Subcutaneous abdominal adipose tissue (tissue), 5 donors: Measurements from ENCODE around the gene RAN.
A peak's percentile ranks its signal among the peaks of the same experiment; 100 is the strongest.
"Not testable (repeated sequence)": the region's sequence is repeated elsewhere in the genome, so short reads cannot be mapped to it uniquely, and the experiment has no call there.

Experiments
- H3K27ac ChIP-seq: one replicate; pipeline ENCODE4 v1.7.0; 2013; ENCODE audit warnings: low read depth, mild to moderate bottlenecking, inconsistent platforms, low read length, moderate library complexity
- H3K27me3 ChIP-seq, 5 donors: one replicate each; pipeline ENCODE4 v1.7.0; 2013; ENCODE audit warnings: low read length in 5 of 5, inconsistent platforms in 1 of 5; ENCODE audit not compliant: control insufficient read depth in 5 of 5, insufficient read depth in 4 of 5
- H3K36me3 ChIP-seq, 5 donors: one replicate each; pipeline ENCODE4 v1.7.0; 2013; ENCODE audit warnings: low read length in 5 of 5; ENCODE audit not compliant: control insufficient read depth in 5 of 5, insufficient read depth in 5 of 5
- H3K4me1 ChIP-seq, 5 donors: one replicate each; pipeline ENCODE4 v1.7.0; 2013; ENCODE audit warnings: low read length in 5 of 5, mild to moderate bottlenecking in 3 of 5, moderate library complexity in 1 of 5; ENCODE audit not compliant: control insufficient read depth in 5 of 5, insufficient read depth in 5 of 5
- H3K4me3 ChIP-seq, 5 donors: one replicate each; pipeline ENCODE4 v1.7.0; 2013; ENCODE audit warnings: low read length in 5 of 5, low read depth in 1 of 5
- H3K9ac ChIP-seq, 5 donors: one replicate each; pipeline ENCODE4 v1.7.0; 2013; ENCODE audit warnings: low read length in 5 of 5, mild to moderate bottlenecking in 4 of 5, moderate library complexity in 3 of 5
- H3K9me3 ChIP-seq, 5 donors: one replicate each; pipeline ENCODE4 v1.7.0; 2013; ENCODE audit warnings: low read length in 5 of 5; ENCODE audit not compliant: control insufficient read depth in 5 of 5
- donor health status: healthy.
- donor health status: healthy.
- donor health status: healthy.
- donor health status: healthy.
- donor health status: healthy.

RAN gene

DNA sequence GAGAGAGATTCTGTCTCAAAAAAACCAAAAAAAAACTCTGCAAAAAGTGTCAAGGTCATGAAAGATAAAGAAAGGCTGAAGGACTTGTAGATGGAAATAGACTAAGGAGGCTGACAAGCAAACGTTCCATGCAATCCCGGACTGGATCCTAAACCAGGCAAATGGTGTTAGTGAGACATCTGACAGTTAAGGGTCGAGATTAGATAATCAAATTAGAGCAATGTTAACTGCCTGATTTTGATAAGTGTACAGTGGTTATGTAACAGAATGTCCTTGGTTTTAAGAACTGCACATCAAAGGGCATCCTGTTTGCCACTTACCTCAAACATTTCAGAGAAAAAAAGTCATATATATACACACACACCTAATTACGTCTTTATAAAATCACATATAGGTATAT, 3.5 kb upstream of the RAN start:
- no peak overlapping the region for H3K4me3 ChIP-seq
- no peaks in the 10 kb centered on the region for H3K27me3 ChIP-seq
- no peaks in the 10 kb centered on the region for H3K9me3 ChIP-seq
- peaks cover 0 to 3% (median 0%) of the 10 kb centered on the region in 5 donors for H3K36me3 ChIP-seq
- no peak overlapping the region for H3K27ac ChIP-seq
- H3K9ac ChIP-seq: no peak overlapping the region
- H3K4me1 ChIP-seq: peaks cover 2 to 23% (median 19%) of the 10 kb centered on the region in 5 donors

- peak overlapping the region in 4 of 5 donors; percentile 28 to 80 (median 73) for H3K9ac ChIP-seq
Measured at GRCh38 chr12:130870442-130871285, 1.2 kb upstream of the RAN start.

DNA sequence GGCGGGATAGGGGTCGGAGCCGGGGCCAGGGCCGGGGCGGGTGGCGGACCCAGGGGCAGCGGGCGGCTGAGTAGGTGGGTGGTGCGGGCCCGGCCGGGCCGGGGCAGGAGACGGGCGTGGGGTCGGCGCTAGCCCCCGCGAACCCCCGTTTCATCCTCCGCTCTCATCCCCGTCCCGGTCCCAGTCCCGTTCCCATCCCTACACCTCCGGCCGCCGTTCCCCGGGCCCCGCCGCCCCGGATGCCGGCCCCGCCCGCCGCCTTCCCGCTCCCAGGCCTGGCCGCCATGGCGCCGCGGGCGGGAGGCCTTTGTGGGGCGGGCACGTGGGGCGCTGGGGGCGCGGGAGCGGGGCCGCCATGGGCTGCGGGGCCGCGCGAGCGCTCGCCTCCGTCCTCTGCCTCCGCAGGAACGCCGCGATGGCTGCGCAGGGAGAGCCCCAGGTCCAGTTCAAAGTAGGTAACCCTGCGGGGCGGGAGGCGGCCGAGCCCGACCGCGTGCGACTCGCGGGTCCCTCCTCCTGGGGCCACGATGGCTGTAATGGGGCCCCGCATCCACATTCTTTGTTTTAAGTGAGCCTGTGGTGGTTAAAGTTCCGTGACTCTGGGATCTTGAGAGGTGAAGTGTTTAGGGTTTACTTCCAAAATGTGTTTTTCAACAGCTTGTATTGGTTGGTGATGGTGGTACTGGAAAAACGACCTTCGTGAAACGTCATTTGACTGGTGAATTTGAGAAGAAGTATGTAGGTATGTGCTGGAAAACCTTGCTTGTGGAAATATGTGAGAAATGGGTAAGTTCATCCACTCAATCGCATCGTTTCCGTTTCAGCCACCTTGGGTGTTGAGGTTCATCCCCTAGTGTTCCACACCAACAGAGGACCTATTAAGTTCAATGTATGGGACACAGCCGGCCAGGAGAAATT, 572 bp downstream of the RAN start:
- peak overlapping the region; percentile 69 to 82 (median 75) for H3K4me3 ChIP-seq
- peaks cover 2 to 28% (median 25%) of the 10 kb centered on the region in 5 donors for H3K4me1 ChIP-seq
- peak overlapping the region; percentile 21 to 84 (median 80) for H3K9ac ChIP-seq
- peak overlapping the region; percentile 35 for H3K27ac ChIP-seq
- H3K9me3 ChIP-seq: no peaks in the 10 kb centered on the region
- no peaks in the 10 kb centered on the region for H3K27me3 ChIP-seq
- H3K36me3 ChIP-seq: peaks cover 21 to 42% (median 34%) of the 10 kb centered on the region in 5 donors

More at GRCh38 chr12:130870442-130871285, 1.2 kb upstream of the RAN start:
- peaks cover 6 to 25% (median 20%) of the 10 kb centered on the region in 5 donors for H3K36me3 ChIP-seq
- no peaks in the 10 kb centered on the region for H3K27me3 ChIP-seq
- peak overlapping the region; percentile 89 for H3K27ac ChIP-seq
- no peaks in the 10 kb centered on the region for H3K9me3 ChIP-seq
- peak overlapping the region; percentile 57 to 72 (median 66) for H3K4me3 ChIP-seq
- H3K4me1 ChIP-seq: peaks cover 2 to 28% (median 25%) of the 10 kb centered on the region in 5 donors

DNA sequence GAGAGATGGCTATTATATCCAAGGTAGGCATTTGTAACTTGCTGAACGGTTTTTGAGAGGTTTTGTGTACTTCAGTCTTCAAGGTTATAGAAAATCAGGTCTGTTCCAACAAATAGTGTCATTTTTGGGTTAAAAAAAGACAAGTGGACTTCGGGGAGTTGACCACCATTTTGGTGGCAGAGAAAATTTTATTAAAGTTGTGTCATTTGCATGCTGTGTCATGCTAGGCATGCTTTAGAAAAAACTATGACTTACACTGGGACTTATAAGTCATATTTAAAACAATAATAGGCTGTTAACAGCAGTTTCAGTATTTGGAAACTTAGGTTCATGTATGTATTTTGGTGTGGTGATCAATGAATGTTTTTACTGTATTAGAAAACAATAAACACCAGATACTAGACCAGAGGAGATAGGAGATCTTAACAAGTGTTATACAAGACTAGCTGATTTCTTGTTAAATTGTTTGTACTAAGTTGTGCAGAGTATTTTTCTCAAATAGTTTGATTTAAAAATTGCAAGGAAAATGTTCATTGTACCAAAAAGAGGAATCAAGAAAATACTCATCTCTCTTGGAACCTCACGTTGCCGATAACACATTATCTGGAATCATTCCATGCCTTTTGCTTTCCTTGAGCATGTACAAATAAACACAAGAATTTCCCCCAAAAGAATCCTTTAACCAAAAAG, 1.4 kb downstream of the RAN start:
- peak overlapping the region; percentile 69 to 82 (median 75) for H3K4me3 ChIP-seq
- H3K27me3 ChIP-seq: no peaks in the 10 kb centered on the region
- peaks cover 2 to 28% (median 25%) of the 10 kb centered on the region in 5 donors for H3K4me1 ChIP-seq
- H3K9me3 ChIP-seq: no peaks in the 10 kb centered on the region
- H3K27ac ChIP-seq: no peak overlapping the region
- peak overlapping the region in 4 of 5 donors; percentile 68 to 84 (median 82) for H3K9ac ChIP-seq
- peaks cover 22 to 43% (median 34%) of the 10 kb centered on the region in 5 donors for H3K36me3 ChIP-seq

DNA sequence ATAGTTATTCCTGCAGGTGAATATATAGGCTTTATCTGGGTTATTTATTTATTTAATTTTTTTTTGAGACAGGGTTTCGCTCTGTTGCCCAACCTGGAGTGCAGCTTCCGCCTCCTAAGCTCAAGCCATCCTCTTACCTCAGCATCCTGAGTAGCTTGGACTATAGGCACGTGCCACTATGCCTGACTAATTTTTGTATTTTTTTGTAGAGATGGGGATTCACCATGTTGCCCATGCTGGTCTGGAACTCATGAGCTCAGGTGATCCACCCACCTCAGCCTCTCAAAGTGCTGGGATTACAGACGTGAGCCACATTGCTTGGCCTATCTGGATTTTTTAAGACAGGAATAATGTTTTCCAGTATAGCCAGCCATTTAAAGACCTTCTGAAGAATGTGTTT, 2.0 kb downstream of the RAN start:
- peak overlapping the region in 1 of 5 donors; percentile 7 for H3K9ac ChIP-seq
- H3K9me3 ChIP-seq: no peaks in the 10 kb centered on the region
- H3K4me3 ChIP-seq: peak overlapping the region in 1 of 5 donors; percentile 82
- no peaks in the 10 kb centered on the region for H3K27me3 ChIP-seq
- H3K4me1 ChIP-seq: peaks cover 2 to 28% (median 25%) of the 10 kb centered on the region in 5 donors
- peaks cover 22 to 43% (median 34%) of the 10 kb centered on the region in 5 donors for H3K36me3 ChIP-seq
- no peak overlapping the region for H3K27ac ChIP-seq

GRCh38 chr12:130874696-130875095, 2.8 kb downstream of the RAN start:
- Histone ChIP-seq H3K27ac (no peak overlapping the region), H3K4me1 (peaks cover 2 to 28% (median 25%) of the 10 kb centered on the region in 5 donors), H3K9ac (no peak overlapping the region), H3K9me3 (no peaks in the 10 kb centered on the region), H3K36me3 (peaks cover 22 to 43% (median 34%) of the 10 kb centered on the region in 5 donors), H3K4me3 (no peak overlapping the region), H3K27me3 (no peaks in the 10 kb centered on the region)

- peaks cover 0 to 3% (median 0%) of the 10 kb centered on the region in 5 donors for H3K27me3 ChIP-seq
Measured at GRCh38 chr12:130875193-130875592, 3.3 kb downstream of the RAN start.

DNA sequence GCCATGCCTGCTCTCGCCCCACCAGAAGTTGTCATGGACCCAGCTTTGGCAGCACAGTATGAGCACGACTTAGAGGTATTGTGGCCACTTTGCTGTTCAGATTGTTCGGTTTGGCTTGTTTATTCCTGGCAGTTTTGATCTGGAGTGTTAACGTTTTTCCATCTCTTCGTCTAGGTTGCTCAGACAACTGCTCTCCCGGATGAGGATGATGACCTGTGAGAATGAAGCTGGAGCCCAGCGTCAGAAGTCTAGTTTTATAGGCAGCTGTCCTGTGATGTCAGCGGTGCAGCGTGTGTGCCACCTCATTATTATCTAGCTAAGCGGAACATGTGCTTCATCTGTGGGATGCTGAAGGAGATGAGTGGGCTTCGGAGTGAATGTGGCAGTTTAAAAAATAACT, 3.8 kb downstream of the RAN start:
- H3K9me3 ChIP-seq, H3K4me3 ChIP-seq, H3K9ac ChIP-seq, H3K27me3 ChIP-seq, H3K27ac ChIP-seq: not testable (repeated sequence)
- H3K36me3 ChIP-seq: peaks cover 22 to 43% (median 34%) of the 10 kb centered on the region in 5 donors
- H3K4me1 ChIP-seq: peaks cover 2 to 30% (median 26%) of the 10 kb centered on the region in 5 donors

More at GRCh38 chr12:130875193-130875592, 3.3 kb downstream of the RAN start:
- Histone ChIP-seq H3K4me3 (no peak overlapping the region), H3K4me1 (peaks cover 2 to 29% (median 25%) of the 10 kb centered on the region in 5 donors), H3K36me3 (peaks cover 22 to 43% (median 34%) of the 10 kb centered on the region in 5 donors), H3K27ac (no peak overlapping the region), H3K9ac (no peak overlapping the region), H3K9me3 (no peaks in the 10 kb centered on the region)

GRCh38 chr12:130876297-130876696, 4.4 kb downstream of the RAN start:
- H3K9ac ChIP-seq: no peak overlapping the region
- H3K27me3 ChIP-seq: peaks cover 0 to 9% (median 5%) of the 10 kb centered on the region in 5 donors
- no peaks in the 10 kb centered on the region for H3K9me3 ChIP-seq
- peaks cover 22 to 43% (median 34%) of the 10 kb centered on the region in 5 donors for H3K36me3 ChIP-seq
- no peak overlapping the region for H3K4me3 ChIP-seq
- peaks cover 2 to 24% (median 20%) of the 10 kb centered on the region in 5 donors for H3K4me1 ChIP-seq
- H3K27ac ChIP-seq: no peak overlapping the region
